SK-N-SH treated with all-trans-retinoic acid at 6 μM for 48 hours (cell line): ENCODE data around the gene RALGPS1.

Experiments
- ATAC-seq: fragments of 200-7000 bp; cut with Tn5 transposase; 3 replicates; pipeline ENCODE4 v1.9.1; 2020; ENCODE audit warnings: mild to moderate bottlenecking, moderate library complexity
- ARNTL ChIP-seq: fragments of 450-650 bp; formaldehyde crosslinking; IDR thresholded peaks from 2 replicates; pipeline ENCODE4 v1.5.0; 2020; ENCODE audit warnings: low read depth, mild to moderate bottlenecking, moderate library complexity, borderline replicate concordance
- BACH2 ChIP-seq: fragments of 250-450 bp; sonication (Bioruptor Pico); IDR thresholded peaks from 2 replicates; pipeline ENCODE4 v1.9.0; 2021; ENCODE audit warnings: mild to moderate bottlenecking, borderline replicate concordance
- CREB5 ChIP-seq: fragments of 250-450 bp; sonication (Bioruptor Pico); IDR thresholded peaks from 2 replicates; pipeline ENCODE4 v1.5.1; 2020; ENCODE audit warnings: low read depth, mild to moderate bottlenecking, moderate library complexity
- CSRNP3 ChIP-seq: fragments of 250-450 bp; sonication (Bioruptor Pico); IDR thresholded peaks from 2 replicates; pipeline ENCODE4 v1.5.1; 2021; ENCODE audit warnings: mild to moderate bottlenecking, moderate library complexity
- ESRRG ChIP-seq: fragments of 250-450 bp; sonication (Bioruptor Pico); IDR thresholded peaks from 2 replicates; pipeline ENCODE4 v1.6.1; 2021; ENCODE audit warnings: mild to moderate bottlenecking
- ISL1 ChIP-seq: fragments of 250-450 bp; sonication (Bioruptor Pico); IDR thresholded peaks from 2 replicates; pipeline ENCODE4 v2.1.2; 2022; ENCODE audit warnings: mild to moderate bottlenecking, moderate library complexity
- POU6F1 ChIP-seq: fragments of 250-450 bp; sonication (Bioruptor Pico); IDR thresholded peaks from 2 replicates; pipeline ENCODE4 v1.8.0; 2021; ENCODE audit warnings: low read depth, mild to moderate bottlenecking, moderate library complexity, borderline replicate concordance
- PPARA ChIP-seq: fragments of 250-450 bp; sonication (Bioruptor Pico); IDR thresholded peaks from 2 replicates; pipeline ENCODE4 v1.5.0; 2020; ENCODE audit warnings: mild to moderate bottlenecking, borderline replicate concordance
- RARB ChIP-seq: fragments of 250-450 bp; sonication (Bioruptor Pico); IDR thresholded peaks from 2 replicates; pipeline ENCODE4 v1.8.0; 2021; ENCODE audit warnings: mild to moderate bottlenecking, moderate library complexity
- TCF4 ChIP-seq: fragments of 250-450 bp; sonication (Bioruptor Pico); IDR thresholded peaks from 2 replicates; pipeline ENCODE4 v1.8.0; 2021; ENCODE audit warnings: mild to moderate bottlenecking, moderate library complexity, borderline replicate concordance
- TOX ChIP-seq: fragments of 250-450 bp; sonication (Bioruptor Pico); IDR thresholded peaks from 2 replicates; pipeline ENCODE4 v1.8.0; 2021; ENCODE audit warnings: mild to moderate bottlenecking, moderate library complexity, borderline replicate concordance
- TSHZ2 ChIP-seq: fragments of 250-450 bp; sonication (Bioruptor Pico); IDR thresholded peaks from 2 replicates; pipeline ENCODE4 v1.5.0; 2020; ENCODE audit warnings: mild to moderate bottlenecking, moderate library complexity
- ZC3H10 ChIP-seq: fragments of 250-450 bp; sonication (Bioruptor Pico); IDR thresholded peaks from 2 replicates; pipeline ENCODE4 v1.5.1; 2021; ENCODE audit warnings: mild to moderate bottlenecking, moderate library complexity
- ZFP3 ChIP-seq: fragments of 250-450 bp; sonication (Bioruptor Pico); IDR thresholded peaks from 2 replicates; pipeline ENCODE4 v1.5.0; 2020; ENCODE audit warnings: mild to moderate bottlenecking, moderate library complexity
- ZFP30 ChIP-seq: fragments of 450-650 bp; formaldehyde crosslinking; IDR thresholded peaks from 2 replicates; pipeline ENCODE4 v1.5.0; 2022; ENCODE audit warnings: mild to moderate bottlenecking, moderate library complexity
- ZNF565 ChIP-seq: fragments of 450-650 bp; formaldehyde crosslinking; conservative IDR thresholded peaks from 2 replicates; pipeline ENCODE4 v1.5.0; 2020; ENCODE audit warnings: low read depth, mild to moderate bottlenecking, moderate library complexity
- ZNF70 ChIP-seq: fragments of 450-650 bp; formaldehyde crosslinking; IDR thresholded peaks from 2 replicates; pipeline ENCODE4 v1.5.0; 2020; ENCODE audit warnings: mild to moderate bottlenecking, moderate library complexity
- ZNF8 ChIP-seq: fragments of 450-650 bp; formaldehyde crosslinking; IDR thresholded peaks from 2 replicates; pipeline ENCODE4 v1.5.0; 2020; ENCODE audit warnings: mild to moderate bottlenecking, moderate library complexity

RALGPS1 gene

GRCh38 chr9:127097683-127098082, 183.1 kb downstream of the RALGPS1 start:
- TF ChIP-seq ZC3H10 (CRISPR knock-in tag) (no peak), TOX (CRISPR knock-in tag) (no peak), ZFP30 (CRISPR knock-in tag) (no peak), PPARA (no peak), ZNF565 (CRISPR knock-in tag) (no peak), TSHZ2 (no peak)
- ATAC-seq = no peak

GRCh38 chr9:127098916-127099553, 184.5 kb downstream of the RALGPS1 start:
- TF ChIP-seq ZNF8 (no peak), TCF4 (CRISPR knock-in tag) (no peak), PPARA (no peak), TSHZ2 (no peak)
- no peak for ATAC-seq

- TF ChIP-seq CSRNP3 (CRISPR knock-in tag) (no peak), POU6F1 (CRISPR knock-in tag) (no peak), CREB5 (no peak), ISL1 (CRISPR knock-in tag) (no peak), ZFP3 (CRISPR knock-in tag) (no peak), ZNF8 (no peak), BACH2 (CRISPR knock-in tag) (no peak), ESRRG (CRISPR knock-in tag) (no peak), TCF4 (CRISPR knock-in tag) (no peak), ARNTL (CRISPR knock-in tag) (no peak), TOX (CRISPR knock-in tag) (no peak), ZNF70 (CRISPR knock-in tag) (no peak)
- TF ChIP-seq, all 23 proteins: peak for 0
- ATAC-seq = no peak
Measured at GRCh38 chr9:127099664-127100063, 185.1 kb downstream of the RALGPS1 start.

GRCh38 chr9:127102176-127102575, 187.6 kb downstream of the RALGPS1 start:
- ATAC-seq = no peak
- TF ChIP-seq TSHZ2 (no peak), CSRNP3 (CRISPR knock-in tag) (no peak), ZNF8 (no peak), ZFP3 (CRISPR knock-in tag) (no peak), TOX (CRISPR knock-in tag) (no peak), ZNF565 (CRISPR knock-in tag) (no peak), TCF4 (CRISPR knock-in tag) (no peak), CREB5 (no peak), RARB (CRISPR knock-in tag) (no peak)
